Measurements from ENCODE around the gene FN1.

FN1 gene

DNA sequence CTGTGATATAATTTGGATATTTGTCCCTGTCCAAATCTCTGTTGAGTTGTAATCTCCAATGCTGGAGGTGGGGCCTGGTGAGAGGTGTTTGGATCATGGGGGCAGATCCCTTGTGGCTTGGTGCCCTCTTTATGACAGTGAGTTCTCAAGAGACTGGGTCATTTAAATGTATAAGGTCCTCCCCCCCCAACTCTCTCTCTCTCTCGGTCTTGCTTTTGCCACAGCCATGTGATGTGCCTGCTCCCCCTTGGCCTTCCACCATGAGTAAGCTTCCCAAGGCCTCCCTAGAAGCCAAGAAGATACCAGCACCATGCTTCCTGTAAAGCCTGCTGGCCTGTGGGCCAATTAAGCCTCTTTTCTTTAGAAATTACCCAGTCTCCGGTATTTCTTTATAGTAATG, 58.6 kb downstream of the FN1 start:
- Histone ChIP-seq H3K9ac (ENCODE audit: low read depth, low read length, poor library complexity) (no peak overlapping the region), H2BK15ac (ENCODE audit: low read length) (no peak overlapping the region), H3K9me3 (replicated peaks in 1 of 2; ENCODE audit: control insufficient read depth in 2 of 2, insufficient read depth in 1 of 2, low read depth in 1 of 2, low read length in 2 of 2) (no peaks in the 10 kb centered on the region), H3K27me3 (ENCODE audit: control insufficient read depth in 3 of 3, insufficient read depth in 3 of 3, low read depth in 1 of 3, low read length in 3 of 3) (no peaks in the 10 kb centered on the region), H4K91ac (ENCODE audit: low read depth, low read length, poor library complexity) (no peak overlapping the region), H3K18ac (ENCODE audit: low read length) (no peak overlapping the region), H2BK120ac (ENCODE audit: low read depth, low read length) (no peak overlapping the region), H3K23ac (ENCODE audit: low read depth, low read length, poor library complexity) (no peak overlapping the region), H3K27ac (replicated peaks; ENCODE audit: low read length) (no peak overlapping the region), H3K14ac (ENCODE audit: low read length) (no peak overlapping the region), H2AK5ac (ENCODE audit: low read depth, low read length) (no peak overlapping the region), H3K4ac (ENCODE audit: low read length) (no peak overlapping the region), H2BK5ac (ENCODE audit: low read length) (no peak overlapping the region), H3K4me1 (ENCODE audit: control insufficient read depth in 2 of 2, insufficient read depth in 1 of 2, low read depth in 1 of 2, low read length in 2 of 2) (no peaks in the 10 kb centered on the region), H4K8ac (ENCODE audit: low read depth, low read length) (no peak overlapping the region), H2AFZ (ENCODE audit: low read length) (no peak overlapping the region), H2BK12ac (ENCODE audit: low read length) (no peak overlapping the region), H3K79me1 (ENCODE audit: low read depth, low read length) (no peaks in the 10 kb centered on the region), H3K4me2 (ENCODE audit: insufficient read depth, low read length, poor library complexity, severe bottlenecking) (no peak overlapping the region), H3K4me3 (ENCODE audit: low read length in 2 of 2) (no peak overlapping the region), H3K36me3 (replicated peaks in 1 of 2; ENCODE audit: control insufficient read depth in 2 of 2, insufficient read depth in 2 of 2, low read length in 2 of 2) (peaks cover 27 to 92% of the 10 kb centered on the region in 2 donors)
- no CpG with 5 or more reads among the region's 2 CpGs for WGBS, 2 donors (ENCODE audit: extremely low coverage in 2 of 2, insufficient read length in 2 of 2, insufficient replicate concordance in 1 of 2)
- DNase-seq (ENCODE audit: low spot score), result no peak

DNA sequence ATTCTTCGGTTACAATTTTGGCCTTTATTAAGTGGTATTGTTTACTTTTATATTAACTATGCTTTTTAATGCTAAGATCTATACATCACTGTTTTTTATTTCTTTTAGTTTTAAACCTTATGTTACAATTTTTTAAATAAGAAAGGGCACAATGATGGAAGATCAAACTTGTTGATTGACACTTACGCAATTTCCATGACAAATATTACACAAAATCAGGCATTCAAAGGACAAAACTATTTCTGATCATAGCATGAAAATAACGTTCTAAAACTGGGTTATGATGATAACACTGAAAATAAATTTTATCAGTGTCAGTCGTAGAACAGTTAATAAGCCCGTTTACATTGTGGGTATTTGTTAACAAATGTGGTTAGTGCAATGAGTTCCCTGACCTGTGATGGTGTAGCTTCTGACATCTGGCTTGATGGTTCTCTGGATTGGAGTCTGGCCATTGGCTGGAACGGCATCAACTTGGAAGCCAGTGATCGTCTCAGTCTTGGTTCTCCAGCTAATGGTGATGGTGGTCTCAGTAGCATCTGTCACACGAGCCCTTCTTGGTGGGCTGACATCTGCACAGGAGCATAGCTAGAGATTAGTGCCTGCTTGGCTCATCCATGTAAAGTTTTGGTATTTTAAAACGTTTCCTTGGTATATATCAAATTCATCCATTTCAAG, 59.6 kb downstream of the FN1 start:
- Histone ChIP-seq H2BK120ac (ENCODE audit: low read depth, low read length) (no peak overlapping the region), H3K79me1 (ENCODE audit: low read depth, low read length) (no peaks in the 10 kb centered on the region), H3K4me1 (ENCODE audit: control insufficient read depth in 2 of 2, insufficient read depth in 1 of 2, low read depth in 1 of 2, low read length in 2 of 2) (no peaks in the 10 kb centered on the region), H3K9me3 (replicated peaks in 1 of 2; ENCODE audit: control insufficient read depth in 2 of 2, insufficient read depth in 1 of 2, low read depth in 1 of 2, low read length in 2 of 2) (no peaks in the 10 kb centered on the region), H3K4me3 (ENCODE audit: low read length in 2 of 2) (peak overlapping the region in 1 of 2 donors; percentile 10), H3K27ac (replicated peaks; ENCODE audit: low read length) (no peak overlapping the region), H4K91ac (ENCODE audit: low read depth, low read length, poor library complexity) (no peak overlapping the region), H3K23ac (ENCODE audit: low read depth, low read length, poor library complexity) (no peak overlapping the region), H2BK15ac (ENCODE audit: low read length) (no peak overlapping the region), H2AFZ (ENCODE audit: low read length) (no peak overlapping the region), H3K14ac (ENCODE audit: low read length) (no peak overlapping the region), H3K9ac (ENCODE audit: low read depth, low read length, poor library complexity) (no peak overlapping the region), H3K4me2 (ENCODE audit: insufficient read depth, low read length, poor library complexity, severe bottlenecking) (no peak overlapping the region), H3K18ac (ENCODE audit: low read length) (no peak overlapping the region), H2BK5ac (ENCODE audit: low read length) (no peak overlapping the region), H2BK12ac (ENCODE audit: low read length) (no peak overlapping the region), H3K4ac (ENCODE audit: low read length) (no peak overlapping the region), H3K27me3 (ENCODE audit: control insufficient read depth in 3 of 3, insufficient read depth in 3 of 3, low read depth in 1 of 3, low read length in 3 of 3) (no peaks in the 10 kb centered on the region), H4K8ac (ENCODE audit: low read depth, low read length) (no peak overlapping the region), H2AK5ac (ENCODE audit: low read depth, low read length) (no peak overlapping the region), H3K36me3 (replicated peaks in 1 of 2; ENCODE audit: control insufficient read depth in 2 of 2, insufficient read depth in 2 of 2, low read length in 2 of 2) (peaks cover 31 to 93% of the 10 kb centered on the region in 2 donors)
- DNase-seq (ENCODE audit: low spot score), result no peak
- no CpG with 5 or more reads among the region's 9 CpGs for WGBS, 2 donors (ENCODE audit: extremely low coverage in 2 of 2, insufficient read length in 2 of 2, insufficient replicate concordance in 1 of 2)

DNA sequence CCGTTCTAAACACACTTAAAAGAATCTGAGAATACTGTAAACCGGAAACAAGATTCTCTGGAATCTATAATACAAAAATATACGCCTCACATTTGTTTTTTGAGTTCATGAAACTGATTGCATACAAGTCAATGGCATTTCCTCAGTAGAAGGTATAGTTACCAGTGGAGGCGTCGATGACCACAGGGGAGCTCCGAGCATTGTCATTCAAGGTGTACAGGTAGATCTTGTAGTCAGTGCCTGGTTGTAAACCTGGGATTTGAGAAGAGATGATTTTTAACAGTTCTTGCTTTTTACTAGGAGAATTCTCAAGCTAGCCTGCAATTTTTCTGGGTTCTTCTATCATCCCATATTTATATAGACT, 60.4 kb downstream of the FN1 start:
- Histone ChIP-seq H3K27ac (replicated peaks; ENCODE audit: low read length) (no peak overlapping the region), H3K4me2 (ENCODE audit: insufficient read depth, low read length, poor library complexity, severe bottlenecking) (no peak overlapping the region), H3K9ac (ENCODE audit: low read depth, low read length, poor library complexity) (no peak overlapping the region), H2BK12ac (ENCODE audit: low read length) (no peak overlapping the region), H3K4me3 (ENCODE audit: low read length in 2 of 2) (no peak overlapping the region), H4K8ac (ENCODE audit: low read depth, low read length) (no peak overlapping the region), H2AFZ (ENCODE audit: low read length) (no peak overlapping the region), H2BK120ac (ENCODE audit: low read depth, low read length) (no peak overlapping the region), H3K9me3 (replicated peaks in 1 of 2; ENCODE audit: control insufficient read depth in 2 of 2, insufficient read depth in 1 of 2, low read depth in 1 of 2, low read length in 2 of 2) (no peaks in the 10 kb centered on the region), H3K23ac (ENCODE audit: low read depth, low read length, poor library complexity) (no peak overlapping the region), H3K4me1 (ENCODE audit: control insufficient read depth in 2 of 2, insufficient read depth in 1 of 2, low read depth in 1 of 2, low read length in 2 of 2) (no peaks in the 10 kb centered on the region), H3K14ac (ENCODE audit: low read length) (no peak overlapping the region), H3K79me1 (ENCODE audit: low read depth, low read length) (no peaks in the 10 kb centered on the region), H3K4ac (ENCODE audit: low read length) (no peak overlapping the region), H3K27me3 (ENCODE audit: control insufficient read depth in 3 of 3, insufficient read depth in 3 of 3, low read depth in 1 of 3, low read length in 3 of 3) (no peaks in the 10 kb centered on the region), H4K91ac (ENCODE audit: low read depth, low read length, poor library complexity) (no peak overlapping the region), H3K36me3 (replicated peaks in 1 of 2; ENCODE audit: control insufficient read depth in 2 of 2, insufficient read depth in 2 of 2, low read length in 2 of 2) (peaks cover 29 to 92% of the 10 kb centered on the region in 2 donors), H3K18ac (ENCODE audit: low read length) (no peak overlapping the region), H2BK15ac (ENCODE audit: low read length) (no peak overlapping the region), H2BK5ac (ENCODE audit: low read length) (no peak overlapping the region), H2AK5ac (ENCODE audit: low read depth, low read length) (no peak overlapping the region)
- no CpG with 5 or more reads among the region's 6 CpGs for whole genome bisulfite sequencing, 2 donors (ENCODE audit: extremely low coverage in 2 of 2, insufficient read length in 2 of 2, insufficient replicate concordance in 1 of 2)
- no peak for DNase-seq (ENCODE audit: low spot score)

DNA sequence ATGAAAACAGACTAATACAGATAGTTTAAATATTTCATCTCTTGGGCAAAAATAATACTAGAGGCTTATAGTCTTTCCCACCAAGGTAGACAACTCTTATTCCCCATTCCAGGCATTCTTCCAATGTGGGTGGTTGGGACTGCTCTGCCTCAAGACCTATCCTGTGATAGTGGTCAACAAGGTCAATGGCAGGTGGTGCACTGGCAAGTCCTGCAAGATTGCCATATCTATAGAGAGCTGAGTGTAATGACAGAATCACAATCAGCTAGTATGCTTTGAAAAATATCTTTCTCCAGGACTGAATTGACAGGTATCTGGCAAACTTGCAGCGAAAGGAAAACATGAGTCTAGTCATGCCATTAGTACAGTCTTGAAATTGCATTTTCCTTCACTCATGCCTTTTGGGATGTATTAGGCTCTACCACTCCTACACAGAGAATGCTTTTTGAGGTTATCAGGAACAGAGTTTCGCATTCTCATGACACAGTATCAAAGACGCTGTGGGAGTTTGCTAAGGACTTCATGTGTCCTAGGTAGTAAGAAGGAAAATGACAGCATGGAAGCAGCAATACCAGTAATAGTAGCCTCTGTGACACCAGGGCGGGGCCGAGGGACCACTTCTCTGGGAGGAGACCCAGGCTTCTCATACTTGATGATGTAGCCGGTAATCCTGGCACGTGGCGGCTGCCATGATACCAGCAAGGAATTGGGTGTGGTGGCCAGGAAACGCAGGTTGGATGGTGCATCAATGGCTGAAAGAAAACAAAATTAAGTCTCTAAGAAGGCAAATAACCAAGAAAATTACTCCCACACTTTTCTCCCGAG, 61.0 kb downstream of the FN1 start:
- Histone ChIP-seq H3K23ac (ENCODE audit: low read depth, low read length, poor library complexity) (no peak overlapping the region), H3K4me1 (ENCODE audit: control insufficient read depth in 2 of 2, insufficient read depth in 1 of 2, low read depth in 1 of 2, low read length in 2 of 2) (no peaks in the 10 kb centered on the region), H2BK5ac (ENCODE audit: low read length) (no peak overlapping the region), H3K27me3 (ENCODE audit: control insufficient read depth in 3 of 3, insufficient read depth in 3 of 3, low read depth in 1 of 3, low read length in 3 of 3) (no peaks in the 10 kb centered on the region), H3K9ac (ENCODE audit: low read depth, low read length, poor library complexity) (no peak overlapping the region), H2BK120ac (ENCODE audit: low read depth, low read length) (no peak overlapping the region), H3K27ac (replicated peaks; ENCODE audit: low read length) (no peak overlapping the region), H3K9me3 (replicated peaks in 1 of 2; ENCODE audit: control insufficient read depth in 2 of 2, insufficient read depth in 1 of 2, low read depth in 1 of 2, low read length in 2 of 2) (no peaks in the 10 kb centered on the region), H3K79me1 (ENCODE audit: low read depth, low read length) (no peaks in the 10 kb centered on the region), H3K4me3 (ENCODE audit: low read length in 2 of 2) (no peak overlapping the region), H3K4me2 (ENCODE audit: insufficient read depth, low read length, poor library complexity, severe bottlenecking) (no peak overlapping the region), H4K91ac (ENCODE audit: low read depth, low read length, poor library complexity) (no peak overlapping the region), H3K4ac (ENCODE audit: low read length) (no peak overlapping the region), H3K36me3 (replicated peaks in 1 of 2; ENCODE audit: control insufficient read depth in 2 of 2, insufficient read depth in 2 of 2, low read length in 2 of 2) (peaks cover 31 to 94% of the 10 kb centered on the region in 2 donors), H4K8ac (ENCODE audit: low read depth, low read length) (no peak overlapping the region), H2AFZ (ENCODE audit: low read length) (no peak overlapping the region), H2BK15ac (ENCODE audit: low read length) (no peak overlapping the region), H3K18ac (ENCODE audit: low read length) (no peak overlapping the region), H3K14ac (ENCODE audit: low read length) (no peak overlapping the region), H2AK5ac (ENCODE audit: low read depth, low read length) (no peak overlapping the region), H2BK12ac (ENCODE audit: low read length) (no peak overlapping the region)
- no peak for DNase-seq (ENCODE audit: low spot score)
- WGBS, 2 donors (ENCODE audit: extremely low coverage in 2 of 2, insufficient read length in 2 of 2, insufficient replicate concordance in 1 of 2), result no CpG with 5 or more reads among the region's 10 CpGs

Data from neuronal stem cell (in vitro differentiated cells).